KMS-11 (cell line): Measurements from ENCODE around the gene PRDM16.

Experiments used
- H2AFZ ChIP-seq: fragments of 200-600 bp; sonication (generic); 2 replicates; pipeline ENCODE4 v1.6.1; 2016; ENCODE audit warnings: antibody characterized with exemption, mixed run types, low read depth
- H3K27ac ChIP-seq: fragments of 200-600 bp; sonication (generic); 2 replicates; pipeline ENCODE4 v1.6.1; 2016; ENCODE audit warnings: mild to moderate bottlenecking, mixed run types
- H3K27me3 ChIP-seq: fragments of 200-600 bp; sonication (generic); 2 replicates; pipeline ENCODE4 v1.6.1; 2017; ENCODE audit warnings: mild to moderate bottlenecking, low read depth, mixed run types, moderate library complexity; ENCODE audit not compliant: insufficient read depth
- H3K36me3 ChIP-seq: fragments of 200-600 bp; sonication (generic); 2 replicates; pipeline ENCODE4 v1.6.1; 2017; ENCODE audit warnings: mild to moderate bottlenecking, mixed run types; ENCODE audit not compliant: insufficient read depth
- H3K4me1 ChIP-seq: fragments of 200-600 bp; sonication (generic); 2 replicates; pipeline ENCODE4 v1.6.1; 2016; ENCODE audit warnings: mild to moderate bottlenecking, low read depth, mixed run types; ENCODE audit not compliant: poor library complexity, severe bottlenecking
- H3K4me2 ChIP-seq: fragments of 200-600 bp; sonication (generic); 2 replicates; pipeline ENCODE4 v1.7.0; 2016; ENCODE audit warnings: mild to moderate bottlenecking, mixed run types
- H3K4me3 ChIP-seq: fragments of 200-600 bp; sonication (generic); IDR thresholded peaks from 2 replicates; pipeline ENCODE4 v1.6.1; 2017; ENCODE audit warnings: low read depth, low read length, mixed read lengths; ENCODE audit not compliant: insufficient read depth
- H3K79me2 ChIP-seq: fragments of 200-600 bp; sonication (generic); 2 replicates; pipeline ENCODE4 v1.6.1; 2016; ENCODE audit warnings: low read depth, mixed run types; ENCODE audit not compliant: insufficient read depth
- H3K9ac ChIP-seq: fragments of 200-600 bp; sonication (generic); 2 replicates; pipeline ENCODE4 v1.6.1; 2016; ENCODE audit warnings: mild to moderate bottlenecking, mixed run types
- H4K20me1 ChIP-seq: fragments of 200-600 bp; sonication (generic); 2 replicates; pipeline ENCODE4 v1.6.1; 2016; ENCODE audit warnings: mild to moderate bottlenecking, mixed run types; ENCODE audit not compliant: insufficient read depth
- CTCF ChIP-seq: fragments of 200-600 bp; sonication (generic); conservative IDR thresholded peaks from 2 replicates; pipeline ENCODE4 v1.6.1; 2017; ENCODE audit warnings: low read depth, mild to moderate bottlenecking, antibody characterized with exemption, low read length, moderate library complexity, mixed read lengths

The PRDM16 gene

GRCh38 chr1:3422638-3423037, 353.6 kb downstream of the PRDM16 start:
- Histone ChIP-seq H3K36me3 (no peaks in the 10 kb centered on the region), H3K4me1 (no peaks in the 10 kb centered on the region), H3K9ac (no peak overlapping the region), H3K4me2 (no peak overlapping the region), H3K79me2 (no peaks in the 10 kb centered on the region), H4K20me1 (no peaks in the 10 kb centered on the region), H3K27ac (no peak overlapping the region), H3K4me3 (no peak overlapping the region), H3K27me3 (peaks cover 92% of the 10 kb centered on the region), H2AFZ (no peak overlapping the region)
- no peak for TF ChIP-seq CTCF

- no peak overlapping the region for H3K9ac ChIP-seq
- H4K20me1 ChIP-seq, result no peaks in the 10 kb centered on the region
- H3K4me3 ChIP-seq, result no peak overlapping the region
- H2AFZ ChIP-seq, result no peak overlapping the region
- TF ChIP-seq CTCF, result no peak
- no peak overlapping the region for H3K4me2 ChIP-seq
- H3K27me3 ChIP-seq, result peaks cover 98% of the 10 kb centered on the region
- no peak overlapping the region for H3K27ac ChIP-seq
- H3K4me1 ChIP-seq, result no peaks in the 10 kb centered on the region
- no peaks in the 10 kb centered on the region for H3K36me3 ChIP-seq
- no peaks in the 10 kb centered on the region for H3K79me2 ChIP-seq
These were observed 354.3 kb downstream of the PRDM16 start for GRCh38 chr1:3423245-3423829.

GRCh38 chr1:3423896-3424611, 355.1 kb downstream of the PRDM16 start:
- Histone ChIP-seq H4K20me1 (no peaks in the 10 kb centered on the region), H3K4me2 (no peak overlapping the region), H3K79me2 (no peaks in the 10 kb centered on the region), H3K9ac (no peak overlapping the region), H3K36me3 (no peaks in the 10 kb centered on the region), H3K4me3 (no peak overlapping the region), H3K4me1 (no peaks in the 10 kb centered on the region), H2AFZ (no peak overlapping the region), H3K27ac (no peak overlapping the region), H3K27me3 (peaks cover 99% of the 10 kb centered on the region)
- TF ChIP-seq CTCF, result no peak

- Histone ChIP-seq H3K36me3 (no peaks in the 10 kb centered on the region), H3K4me3 (no peak overlapping the region), H3K9ac (no peak overlapping the region), H3K79me2 (no peaks in the 10 kb centered on the region), H3K27ac (no peak overlapping the region), H3K27me3 (peaks cover 99% of the 10 kb centered on the region), H3K4me2 (no peak overlapping the region), H4K20me1 (no peaks in the 10 kb centered on the region), H2AFZ (no peak overlapping the region), H3K4me1 (no peaks in the 10 kb centered on the region)
- TF ChIP-seq CTCF, result no peak
These were observed 356.6 kb downstream of the PRDM16 start for GRCh38 chr1:3425486-3426215.
